ENCODE measurements around the gene RAD9A.

GRCh38 chr11:67366546-67366945 is 25.2 kb upstream of the RAD9A start:
- no peak for TF ChIP-seq POLR2A (IDR thresholded peaks at IDR 0.05; ENCODE audit: low read depth, low read length)
- no peak for TF ChIP-seq POLR2AphosphoS5 (IDR thresholded peaks at IDR 0.05; ENCODE audit: low read depth, low read length)

Data from GM12892 (cell line).